GM12892 (cell line): ENCODE results near the gene XDH.
A peak's percentile ranks its signal among the peaks of the same experiment; 100 is the strongest.

Experiments
- DNase-seq: peaks from one replicate; pipeline ENCODE4 v3.0.0; 2011; ENCODE audit not compliant: insufficient read length
- FAIRE-seq: peaks from 2 replicates; lab custom pipeline; 2011; peaks lifted over from hg19 to GRCh38; lab: Jason Lieb, UNC
- POLR2A ChIP-seq: IDR thresholded peaks from 2 replicates; pipeline ENCODE4 v1.6.1; 2011; ENCODE audit warnings: low read depth, low read length, control low read depth
- POLR2AphosphoS5 ChIP-seq: IDR thresholded peaks from 2 replicates; pipeline ENCODE4 v1.6.1; 2011; ENCODE audit warnings: low read depth, low read length, control low read depth
- TAF1 ChIP-seq: IDR thresholded peaks from 2 replicates; pipeline ENCODE4 v1.6.1; 2011; ENCODE audit warnings: low read depth, mild to moderate bottlenecking, control low read depth, low read length, borderline replicate concordance

Gene XDH

DNA sequence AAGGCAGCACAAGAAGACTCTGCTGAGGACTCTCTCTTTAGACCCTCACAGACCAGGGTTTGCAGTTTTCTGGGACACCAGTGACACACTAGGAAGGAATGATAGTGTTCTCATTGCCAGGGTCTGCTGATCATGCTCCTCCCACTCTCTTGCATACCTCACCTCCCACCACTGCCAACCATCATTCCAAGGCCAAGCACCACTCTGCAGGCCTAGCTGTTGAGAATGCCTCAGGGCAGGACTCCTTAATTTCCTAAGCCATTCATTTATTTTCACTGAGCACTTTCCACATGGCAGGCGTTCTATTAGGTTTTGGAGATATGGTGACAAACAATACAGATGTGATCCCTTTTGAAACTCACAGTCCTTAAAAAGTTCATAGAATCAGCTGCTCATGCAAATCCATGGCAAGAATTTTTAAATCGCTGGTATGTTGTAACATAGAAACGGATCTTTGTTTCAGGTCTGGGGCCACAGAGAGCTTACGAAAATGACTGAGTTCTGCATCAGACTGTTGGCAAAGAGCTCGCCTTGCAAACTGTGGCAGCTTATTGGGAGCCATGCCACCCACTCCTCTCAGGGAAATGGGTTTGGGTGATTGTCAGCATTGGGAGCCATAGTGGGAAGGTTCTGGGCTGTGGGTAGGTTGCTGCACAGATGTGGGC lies 78.5 kb downstream of the XDH start:
- FAIRE-seq (no peak), DNase-seq (no peak)
- no peak for TF ChIP-seq POLR2A
- no peak for TF ChIP-seq POLR2AphosphoS5
- no peak for TF ChIP-seq TAF1

GRCh38 chr2:31334311-31335026 lies 80.1 kb downstream of the XDH start:
- no peak for TF ChIP-seq POLR2AphosphoS5
- no peak for TF ChIP-seq POLR2A
- TF ChIP-seq TAF1 = no peak
- FAIRE-seq (no peak), DNase-seq (no peak)

GRCh38 chr2:31333527-31334183 lies 80.9 kb downstream of the XDH start:
- peak; percentile 32 for DNase-seq
- peak; percentile 91 for FAIRE-seq
- TF ChIP-seq POLR2AphosphoS5 = no peak
- no peak for TF ChIP-seq TAF1
- TF ChIP-seq POLR2A = no peak

GRCh38 chr2:31333046-31333445 lies 81.5 kb downstream of the XDH start:
- no peak for FAIRE-seq
- no peak for DNase-seq
- TF ChIP-seq POLR2AphosphoS5 (no peak), POLR2A (no peak), TAF1 (no peak)

GRCh38 chr2:31332521-31332920 lies 82.0 kb downstream of the XDH start:
- FAIRE-seq = no peak
- no peak for DNase-seq
- no peak for TF ChIP-seq TAF1

DNA sequence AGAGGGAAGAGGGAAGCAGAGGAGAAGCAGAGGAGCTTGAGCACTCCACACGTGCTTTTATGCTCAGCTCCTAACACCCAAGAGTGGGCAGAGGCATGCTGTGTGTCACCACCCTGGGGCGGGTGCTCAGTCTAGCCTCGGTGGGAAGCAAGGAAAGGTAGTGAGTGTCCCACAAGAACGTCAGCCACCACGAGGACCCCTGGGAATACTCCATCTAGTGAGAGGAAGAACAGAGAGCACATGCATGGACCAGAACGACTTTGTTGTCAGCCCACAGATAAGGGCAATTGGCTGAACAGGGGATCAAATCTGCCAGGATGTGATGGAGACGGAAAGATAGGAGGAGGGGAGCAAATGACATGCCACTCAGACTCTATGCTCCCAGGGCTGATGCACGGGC lies 83.4 kb downstream of the XDH start:
- TF ChIP-seq POLR2AphosphoS5 (no peak), POLR2A (no peak), TAF1 (no peak)
- FAIRE-seq = no peak

GRCh38 chr2:31329081-31329625 lies 85.4 kb downstream of the XDH start:
- FAIRE-seq (no peak), DNase-seq (no peak)
- TF ChIP-seq TAF1 = no peak
- no peak for TF ChIP-seq POLR2AphosphoS5
- TF ChIP-seq POLR2A = no peak

More for the DNA sequence above, 83.4 kb downstream of the XDH start:
- no peak for DNase-seq

- TF ChIP-seq POLR2AphosphoS5 = no peak
- no peak for TF ChIP-seq POLR2A
- no peak for TF ChIP-seq TAF1
- DNase-seq (no peak), FAIRE-seq (no peak)
Observed at GRCh38 chr2:31328026-31328425, 86.5 kb downstream of the XDH start.

DNA sequence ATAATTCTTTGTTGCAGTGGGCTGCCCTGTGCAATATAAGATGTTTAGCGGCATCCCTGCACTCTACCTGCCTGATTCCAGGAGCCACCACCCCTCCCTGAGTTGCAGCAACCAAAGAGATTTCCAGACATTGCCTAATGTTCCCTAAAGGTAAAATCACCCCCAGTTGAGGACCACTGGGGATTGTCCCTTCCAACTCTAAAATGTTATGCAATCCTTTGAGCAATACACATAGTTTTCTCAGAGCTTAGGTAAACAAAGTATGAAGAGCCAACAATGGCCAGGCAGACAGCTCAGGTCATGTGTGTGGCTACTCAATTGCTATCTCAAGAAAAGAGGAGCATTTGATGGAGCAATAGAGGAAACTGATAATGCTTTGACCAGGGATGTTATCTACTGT lies 87.0 kb downstream of the XDH start:
- FAIRE-seq (no peak), DNase-seq (no peak)
- TF ChIP-seq TAF1 (no peak), POLR2A (no peak), POLR2AphosphoS5 (no peak)

DNA sequence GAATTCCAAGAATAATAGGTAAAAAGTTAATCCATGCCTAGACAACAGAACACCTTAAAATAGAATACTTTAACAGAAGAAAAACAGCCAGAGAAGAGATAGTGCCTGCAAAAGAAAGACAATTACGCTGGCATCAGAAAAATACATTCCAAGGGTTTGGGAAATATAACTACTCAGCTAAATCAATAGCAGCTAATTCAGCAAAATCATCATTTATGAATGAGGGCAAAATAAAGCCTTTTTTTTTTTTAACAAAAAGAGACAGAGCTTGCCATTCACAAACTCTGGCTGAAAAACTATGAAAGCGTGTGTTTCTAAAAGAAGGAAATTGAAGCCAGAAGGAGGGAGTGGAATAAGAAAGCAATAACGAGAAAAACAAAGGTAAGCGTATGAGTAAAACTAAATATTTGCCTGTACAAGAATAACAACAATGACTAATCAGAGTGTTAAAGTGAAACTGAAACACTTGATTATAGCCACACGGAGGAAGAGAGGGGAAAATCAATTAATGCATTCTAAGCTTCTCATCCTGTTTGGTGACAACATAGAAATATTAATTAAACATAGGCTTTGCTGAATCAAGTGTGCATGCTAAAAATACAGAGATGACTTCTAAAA lies 90.4 kb downstream of the XDH start:
- DNase-seq (no peak), FAIRE-seq (peak; percentile 36)
- TF ChIP-seq POLR2A (no peak), POLR2AphosphoS5 (no peak), TAF1 (no peak)

- FAIRE-seq (no peak), DNase-seq (no peak)
- no peak for TF ChIP-seq POLR2A
- TF ChIP-seq TAF1 = no peak
Observed at GRCh38 chr2:31322371-31322770, 92.2 kb downstream of the XDH start.
